HS-27A (cell line): ENCODE data around the gene MMS19.
"Not testable (repeated sequence)": the region's sequence is repeated elsewhere in the genome, so short reads cannot be mapped to it uniquely, and the experiment has no call there.

ENCODE experiments used
- DNase-seq: peaks from one replicate; pipeline ENCODE4 v3.0.0-alpha.2; 2012; ENCODE audit warnings: low read depth, missing footprints

MMS19 gene

GRCh38 chr10:97498076-97498840 lies at the start of gene MMS19:
TSS of gene MMS19 (minus strand) at chr10:97498422. CDS start at chr10:97498384, 38 bp downstream.
- DNase-seq, result peak; percentile 78

- DNase-seq, result no peak
Measured at GRCh38 chr10:97547962-97548361, 49.7 kb upstream of the MMS19 start.

- no peak for DNase-seq
Measured at GRCh38 chr10:97547271-97547600, 49.0 kb upstream of the MMS19 start.

DNA sequence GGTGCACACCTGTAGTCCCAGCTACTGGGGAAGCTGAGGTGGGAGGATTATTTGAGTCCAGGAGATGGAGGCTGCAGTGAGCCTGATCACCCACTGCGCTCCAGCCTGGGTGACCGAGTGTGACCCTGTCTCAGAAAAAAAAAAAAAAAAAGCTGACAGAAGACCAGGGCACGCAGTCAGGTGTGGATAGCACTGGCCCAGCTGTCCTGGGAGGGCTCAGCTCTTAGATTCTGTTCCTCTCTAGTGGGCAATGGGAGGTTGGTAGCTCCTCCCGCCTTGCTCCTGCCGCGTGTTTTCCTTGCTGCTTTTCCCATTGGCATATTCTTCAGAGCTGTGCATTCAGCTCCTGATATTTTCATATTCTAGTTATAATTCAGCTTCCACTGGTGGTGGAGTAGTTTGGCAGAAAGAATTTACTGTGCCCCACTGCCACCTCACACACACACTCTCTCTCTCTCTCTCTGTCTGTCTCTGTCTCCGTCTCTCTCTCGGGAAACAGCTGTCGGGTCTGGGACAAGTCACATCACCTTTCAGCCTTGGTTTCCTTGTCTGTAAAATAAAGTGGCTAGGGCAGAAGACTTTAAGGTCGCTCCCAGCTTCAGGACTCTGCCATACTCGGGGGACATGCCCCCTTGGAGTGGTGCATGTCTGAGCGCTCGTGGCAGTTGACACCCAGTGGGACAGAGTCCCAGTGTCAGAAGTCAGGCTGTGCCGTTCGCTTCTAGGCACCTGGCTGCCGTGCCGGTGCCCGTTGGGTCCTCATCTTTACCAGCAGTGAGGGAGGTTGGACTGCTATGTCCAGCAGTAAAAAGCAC lies 48.4 kb upstream of the MMS19 start:
- DNase-seq, result no peak

DNA sequence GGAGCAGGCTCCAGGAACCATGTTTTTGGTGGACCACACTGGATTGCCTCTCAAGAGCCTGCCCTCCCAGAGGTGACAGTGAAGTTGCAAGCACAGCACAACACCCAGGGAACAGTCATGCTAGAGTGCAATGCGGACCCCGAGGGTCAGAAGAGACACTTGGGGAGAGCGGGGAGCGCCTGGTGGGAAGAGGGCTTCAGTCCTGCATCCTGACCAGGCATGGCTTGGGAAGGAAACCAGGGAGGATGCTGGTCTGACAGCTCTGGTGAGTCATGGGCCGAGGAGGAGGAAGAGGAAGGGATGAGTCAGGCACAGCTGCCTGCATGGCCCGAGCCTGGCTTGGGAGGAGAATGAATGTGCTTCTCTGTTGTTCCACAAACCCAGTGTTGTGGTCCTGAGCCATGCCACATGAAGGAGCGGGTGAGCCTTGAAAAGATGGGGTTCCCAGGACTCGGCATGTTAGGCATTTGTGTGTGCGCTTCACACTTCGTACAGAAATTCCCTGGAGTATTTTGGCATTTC lies 44.9 kb upstream of the MMS19 start:
- peak; percentile 83 for DNase-seq

GRCh38 chr10:97542169-97543024 lies 44.2 kb upstream of the MMS19 start:
- peak; percentile 64 for DNase-seq

DNA sequence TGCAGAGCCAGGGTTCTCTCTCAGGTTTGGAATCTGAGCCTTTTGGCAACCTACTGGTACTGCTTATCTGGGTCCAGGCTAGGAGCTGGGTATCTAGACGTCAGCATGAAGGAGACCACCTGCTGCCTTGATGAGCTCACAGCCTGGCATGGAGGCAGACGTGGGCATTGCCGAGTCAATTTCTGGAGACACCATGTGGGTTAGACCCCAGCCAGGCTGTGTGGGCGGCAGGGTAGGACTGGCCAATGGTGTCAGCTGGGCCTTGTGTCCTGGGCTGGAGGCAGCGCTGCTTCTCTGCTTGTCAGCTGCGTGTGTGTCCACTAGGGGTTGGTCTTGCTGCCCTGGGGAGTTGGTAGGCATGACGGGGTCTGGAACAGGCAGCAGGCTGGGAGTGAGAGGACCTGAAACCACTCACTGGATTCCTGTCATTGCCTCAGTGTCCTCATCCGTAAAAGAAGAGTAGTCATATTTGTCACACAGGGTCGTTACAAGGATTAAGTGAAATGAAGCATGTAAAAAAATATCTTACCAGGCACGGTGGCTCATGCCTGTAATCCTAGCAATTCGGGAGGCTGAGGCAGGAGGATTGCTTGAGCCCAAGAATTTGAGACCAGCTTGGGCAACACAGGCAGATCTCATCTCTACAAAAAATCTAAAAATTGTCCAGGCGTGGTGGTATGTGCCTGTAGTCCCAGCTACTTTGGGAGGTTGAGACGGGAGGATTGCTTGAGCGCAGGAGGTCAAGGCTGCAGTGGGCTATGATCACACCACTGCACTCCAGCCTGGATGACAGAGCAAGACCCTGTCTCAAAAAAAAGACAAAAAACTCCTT lies 42.7 kb upstream of the MMS19 start:
- DNase-seq, result no peak

- no peak for DNase-seq
Measured at GRCh38 chr10:97539523-97540200, 41.4 kb upstream of the MMS19 start.

DNA sequence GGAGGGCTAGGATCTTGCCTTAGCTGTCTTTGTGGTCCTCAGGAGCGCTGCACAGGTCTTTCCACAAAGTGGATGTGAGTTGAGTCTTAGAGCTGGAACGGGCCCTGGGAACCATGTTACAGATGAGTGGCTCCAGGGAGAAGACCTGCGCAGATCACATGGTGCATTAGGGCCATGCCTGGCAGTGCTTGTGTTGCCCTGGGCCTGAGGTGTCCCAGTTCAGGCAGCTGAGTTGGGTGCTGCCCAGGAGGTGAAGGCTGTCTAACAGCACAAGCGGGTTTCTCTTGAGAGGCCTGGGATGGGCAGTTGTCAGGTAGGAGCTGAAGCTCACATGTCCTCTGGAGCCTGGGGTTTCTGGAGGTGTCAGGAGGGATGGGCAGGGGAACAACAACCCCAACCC lies 40.6 kb upstream of the MMS19 start:
- DNase-seq, result no peak

DNA sequence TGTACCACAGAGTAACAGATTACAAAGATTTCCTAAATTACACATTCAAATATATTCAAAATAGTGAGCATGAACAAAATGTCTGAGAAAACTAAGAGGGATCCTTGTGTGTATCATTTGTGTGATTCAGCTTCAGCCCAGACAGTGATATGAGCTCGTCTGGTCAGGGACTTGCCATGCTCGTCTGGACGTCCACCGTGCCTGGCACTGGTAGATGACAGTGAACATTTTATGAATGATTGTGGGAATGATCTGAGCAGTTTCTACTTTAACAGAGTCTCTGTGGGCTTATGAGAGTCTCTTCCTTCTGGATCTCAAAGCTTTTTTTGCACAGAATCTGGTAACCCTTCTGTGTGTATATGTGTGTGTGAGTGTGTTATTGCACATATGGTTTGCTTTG lies 40.2 kb upstream of the MMS19 start:
- no peak for DNase-seq

- no peak for DNase-seq
Measured at GRCh38 chr10:97537186-97537869, 39.1 kb upstream of the MMS19 start.

DNA sequence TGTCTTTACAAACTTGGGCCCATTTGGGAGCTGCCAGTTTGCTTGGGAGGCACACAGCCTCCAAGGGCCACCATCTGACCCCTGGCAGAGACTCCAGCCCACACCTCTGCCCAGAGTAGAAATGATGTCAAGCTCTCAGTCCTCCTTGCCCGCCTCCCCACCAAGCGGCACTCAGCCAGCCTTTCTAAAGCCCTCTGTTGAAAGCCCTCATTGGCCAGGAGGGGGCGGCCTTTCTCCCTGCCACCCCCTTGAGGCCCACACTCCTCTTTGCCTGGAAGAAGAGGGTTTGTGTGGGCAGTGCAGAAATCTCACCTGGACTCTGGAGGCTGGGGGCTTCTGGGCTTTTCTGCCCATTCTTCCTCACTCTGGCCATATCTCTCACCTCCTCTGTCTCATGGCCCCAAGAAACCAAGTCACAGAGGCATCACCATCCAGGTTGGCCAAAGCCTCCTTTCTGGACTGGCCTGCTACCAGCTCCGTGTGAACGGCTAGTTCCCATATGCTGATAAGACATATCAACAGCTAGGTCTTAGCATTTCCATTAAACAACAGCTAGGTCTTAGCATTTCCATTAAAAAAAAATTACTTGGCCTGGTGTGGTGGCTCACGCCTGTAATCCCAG lies 36.6 kb upstream of the MMS19 start:
- no peak for DNase-seq

DNA sequence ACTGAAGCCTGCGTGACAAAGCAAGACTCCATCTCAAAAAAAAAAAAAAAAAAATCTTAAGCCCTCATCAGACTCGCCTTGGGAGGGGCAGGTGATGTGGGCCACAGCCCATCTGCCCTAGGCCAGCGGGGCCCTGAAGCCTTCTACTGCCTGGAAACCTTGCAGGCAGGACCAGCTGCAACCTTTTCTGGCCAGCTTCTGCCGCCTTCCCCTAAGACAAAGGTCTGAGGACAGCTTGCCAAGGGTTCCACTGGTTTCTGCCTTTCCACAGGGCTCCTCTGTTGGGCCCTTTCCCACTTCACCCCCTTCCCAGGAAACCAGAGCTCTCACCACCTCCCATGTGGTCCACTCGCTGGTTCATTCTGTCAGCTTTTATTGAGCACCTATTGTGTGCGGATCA lies 35.7 kb upstream of the MMS19 start:
- DNase-seq, result no peak

- no peak for DNase-seq
Measured at GRCh38 chr10:97532935-97533671, 34.9 kb upstream of the MMS19 start.

DNA sequence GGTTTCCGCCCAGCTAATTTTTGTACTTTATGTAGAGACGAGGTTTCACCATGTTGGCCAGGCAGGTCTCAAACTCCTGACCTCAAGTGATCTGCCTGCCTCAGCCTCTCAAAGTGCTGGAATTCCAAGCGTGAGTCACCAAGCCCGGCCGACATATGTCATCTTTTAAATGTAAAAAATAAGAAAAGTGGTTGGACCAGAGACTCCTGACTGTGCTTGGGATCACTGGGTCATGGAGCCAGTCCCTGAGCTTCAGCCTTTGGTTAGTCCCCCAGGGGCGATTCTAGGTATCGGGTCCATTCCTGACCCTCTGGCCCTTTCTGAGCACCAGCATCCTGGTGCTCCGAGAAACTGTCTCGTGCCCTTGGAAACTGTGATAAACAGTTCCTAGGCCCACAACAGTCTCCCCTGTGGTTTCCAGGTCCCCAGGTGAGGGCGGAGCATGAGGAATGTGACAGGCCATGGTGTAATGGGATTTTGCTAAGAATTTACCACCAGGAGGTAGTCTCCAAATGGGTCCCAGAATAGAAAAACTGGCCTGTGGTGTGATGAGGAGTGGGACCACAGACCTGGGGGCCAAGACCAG lies 33.3 kb upstream of the MMS19 start:
- DNase-seq, result no peak

GRCh38 chr10:97529685-97530465 lies 31.7 kb upstream of the MMS19 start:
- DNase-seq, result no peak

DNA sequence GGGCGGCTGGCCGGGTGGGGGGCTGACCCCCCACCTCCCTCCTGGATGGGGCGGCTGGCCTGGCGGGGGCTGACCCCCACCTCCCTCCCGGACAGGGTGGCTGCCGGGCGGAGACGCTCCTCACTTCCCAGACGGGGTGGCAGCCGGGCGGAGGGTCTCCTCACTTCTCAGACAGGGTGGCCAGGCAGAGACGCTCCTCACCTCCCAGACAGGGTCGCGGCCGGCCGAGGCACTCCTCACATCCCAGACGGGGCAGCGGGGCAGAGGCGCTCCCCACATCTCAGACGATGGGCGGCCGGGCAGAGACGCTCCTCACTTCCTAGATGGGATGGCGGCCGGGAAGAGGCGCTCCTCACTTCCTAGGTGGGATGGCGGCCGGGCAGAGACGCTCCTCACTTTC lies 30.7 kb upstream of the MMS19 start:
- DNase-seq, result not testable (repeated sequence)

- DNase-seq, result no peak
Measured at GRCh38 chr10:97525683-97526110, 27.5 kb upstream of the MMS19 start.
